T1000 (cell line): ENCODE measurements around the gene RNF213.
A peak's percentile ranks its signal among the peaks of the same experiment; 100 is the strongest.
"Not testable (repeated sequence)": the region's sequence is repeated elsewhere in the genome, so short reads cannot be mapped to it uniquely, and the experiment has no call there.

Experiments
- DNase-seq: peaks from one replicate; lab custom pipeline; 2025; ENCODE audit warnings: mixed read lengths; lab: John Stamatoyannopoulos, UW

The RNF213 gene

DNA sequence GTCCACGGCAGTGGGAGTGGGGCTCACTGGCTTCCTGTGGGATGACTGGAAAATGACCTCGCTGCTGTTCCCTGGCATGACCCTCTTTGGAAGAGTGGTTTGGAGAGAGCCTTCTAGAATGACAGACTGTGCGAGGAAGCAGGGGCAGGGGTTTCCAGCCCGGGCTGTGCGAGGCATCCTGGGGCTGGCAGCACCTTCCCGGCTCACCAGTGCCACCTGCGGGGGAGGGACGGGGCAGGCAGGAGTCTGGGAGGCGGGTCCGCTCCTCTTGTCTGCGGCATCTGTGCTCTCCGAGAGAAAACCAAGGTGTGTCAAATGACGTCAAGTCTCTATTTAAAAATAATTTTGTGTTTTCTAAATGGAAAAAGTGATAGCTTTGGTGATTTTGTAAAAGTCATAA is 7.8 kb upstream of the RNF213 start:
- no peak for DNase-seq

DNA sequence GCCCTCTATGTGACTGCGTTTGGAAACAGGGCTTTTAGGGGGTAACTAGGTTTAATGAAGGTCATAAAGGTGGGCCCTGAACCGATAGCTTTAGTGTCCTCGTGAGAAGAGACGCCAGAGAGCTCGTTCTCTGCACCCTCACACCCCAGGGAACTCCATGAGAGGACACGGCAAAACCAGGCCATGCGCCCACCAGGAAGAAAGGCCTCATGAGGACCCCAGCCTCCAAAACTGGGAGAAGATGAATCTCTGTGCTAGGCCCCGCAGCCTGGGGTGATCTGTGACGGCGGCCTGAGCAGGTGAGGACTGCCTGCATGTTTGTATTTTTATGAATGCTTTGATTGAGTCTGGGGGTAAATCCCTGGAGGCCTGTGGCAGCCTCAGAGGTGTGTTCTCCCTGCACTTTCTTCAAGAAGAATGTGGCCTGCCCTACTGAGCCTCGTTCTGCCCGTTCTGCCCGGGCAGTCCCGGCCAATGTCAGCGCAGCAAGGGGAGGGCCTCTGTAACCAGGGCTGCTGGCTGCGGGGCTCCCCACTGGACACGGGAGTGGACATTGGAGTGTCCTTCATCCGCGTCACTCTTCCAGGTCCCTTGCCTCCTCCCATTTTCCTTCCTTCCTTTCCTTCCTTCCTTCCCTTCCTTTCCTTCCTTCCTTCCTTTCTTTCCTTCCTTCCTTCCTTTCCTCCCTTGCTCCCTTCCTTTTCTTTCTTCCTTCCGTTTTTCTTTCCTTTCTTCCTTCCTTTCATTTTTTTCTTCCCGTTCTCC is 6.8 kb upstream of the RNF213 start:
- DNase-seq = no peak

DNA sequence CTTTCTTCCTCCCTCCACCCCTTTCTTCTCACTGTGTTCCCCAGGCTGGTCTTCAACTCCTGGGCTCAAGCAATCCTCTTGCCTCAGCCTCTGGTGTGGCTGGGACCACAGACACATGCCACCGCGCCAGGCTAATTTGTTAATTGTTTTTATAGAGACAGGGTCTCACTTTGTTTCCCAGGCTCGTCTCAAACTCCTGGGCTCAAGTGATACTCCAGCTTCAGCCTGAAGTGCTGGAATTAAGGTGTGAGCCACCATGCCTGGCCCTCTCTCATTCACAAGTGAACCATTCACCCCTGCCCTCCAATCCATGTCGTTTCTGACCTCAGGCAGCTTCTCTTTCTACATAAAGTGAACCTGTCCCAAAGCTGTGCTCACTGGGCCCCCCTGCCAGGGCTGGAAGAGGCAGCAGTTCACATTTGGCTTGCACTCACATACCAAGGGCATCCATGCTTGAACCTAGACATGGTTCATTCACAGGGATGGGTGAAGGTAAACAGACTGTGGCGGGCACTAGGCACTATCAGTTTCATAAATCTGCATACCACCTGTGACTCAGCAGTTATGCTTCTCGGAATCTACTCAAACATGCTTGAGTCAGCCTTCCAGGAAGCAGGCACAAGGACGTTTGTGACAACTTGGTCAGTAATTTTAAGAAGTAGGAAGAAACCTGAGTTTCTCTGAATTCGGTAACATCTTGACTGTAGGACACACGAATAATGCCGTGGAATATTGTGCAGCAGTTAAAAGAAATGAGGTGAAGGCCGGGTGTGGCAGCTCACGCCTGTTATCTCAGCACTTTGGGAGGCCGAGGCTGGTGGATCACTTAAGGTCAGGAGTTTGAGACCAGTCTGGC is 6.0 kb upstream of the RNF213 start:
- peak; percentile 64 for DNase-seq

DNA sequence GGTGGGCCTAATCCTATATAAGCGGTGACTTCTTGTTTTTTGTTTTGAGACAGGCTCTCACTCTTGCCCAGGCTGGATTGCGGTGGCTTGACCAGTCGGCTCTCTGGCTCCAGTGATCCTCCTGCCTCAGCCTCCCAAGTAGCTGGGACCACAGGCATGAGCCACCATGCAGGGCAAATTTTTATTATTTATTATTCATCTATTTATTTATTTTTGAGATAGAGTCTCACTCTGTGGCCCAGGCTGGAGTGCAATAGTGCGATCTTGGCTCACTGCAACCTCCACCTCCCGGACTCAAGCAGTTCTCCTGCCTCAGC is 4.7 kb upstream of the RNF213 start:
- DNase-seq = no peak

DNA sequence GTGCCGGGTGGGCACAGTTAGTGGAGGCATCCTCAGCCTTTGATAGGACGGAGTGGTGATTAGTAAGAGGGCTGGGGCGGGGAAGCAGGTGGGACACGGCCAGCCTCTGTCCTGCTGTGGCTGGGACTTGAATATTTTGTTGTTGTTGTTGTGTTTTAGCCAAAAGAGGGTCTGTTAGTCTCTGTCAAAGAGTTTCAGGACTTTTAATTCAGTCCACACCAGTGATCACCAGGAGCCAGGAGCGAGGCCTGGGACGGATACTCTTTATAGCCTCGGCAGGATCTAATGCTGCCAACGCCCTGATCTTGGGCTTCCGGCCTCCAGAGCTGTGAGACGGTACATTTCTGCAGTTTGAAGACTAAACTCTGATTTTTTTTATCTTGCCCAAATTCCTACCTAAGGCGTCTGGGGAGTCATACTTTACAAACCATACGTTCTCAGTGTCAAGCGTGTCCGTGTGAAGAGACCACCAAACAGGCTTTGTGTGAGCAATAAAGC is 2.9 kb upstream of the RNF213 start:
- no peak for DNase-seq

DNA sequence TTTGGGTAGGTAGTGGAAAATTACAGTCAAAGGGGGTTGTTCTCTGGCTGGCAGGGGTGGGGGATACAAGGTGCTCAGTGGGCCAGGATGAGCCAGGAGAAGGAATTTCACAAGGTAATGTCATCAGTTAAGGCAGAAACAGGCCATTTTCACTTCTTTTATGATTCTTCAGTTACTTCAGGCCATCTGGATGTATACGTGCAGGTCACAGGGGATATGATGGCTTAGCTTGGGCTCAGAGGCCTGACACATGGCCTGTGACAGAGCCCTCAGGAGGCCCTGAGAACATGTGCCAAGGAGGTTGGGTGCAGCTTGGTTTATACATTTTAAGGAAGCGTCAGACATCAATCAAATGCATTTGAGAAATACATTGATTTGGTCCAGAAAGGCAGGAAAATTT is 2.4 kb upstream of the RNF213 start:
- not testable (repeated sequence) for DNase-seq

DNA sequence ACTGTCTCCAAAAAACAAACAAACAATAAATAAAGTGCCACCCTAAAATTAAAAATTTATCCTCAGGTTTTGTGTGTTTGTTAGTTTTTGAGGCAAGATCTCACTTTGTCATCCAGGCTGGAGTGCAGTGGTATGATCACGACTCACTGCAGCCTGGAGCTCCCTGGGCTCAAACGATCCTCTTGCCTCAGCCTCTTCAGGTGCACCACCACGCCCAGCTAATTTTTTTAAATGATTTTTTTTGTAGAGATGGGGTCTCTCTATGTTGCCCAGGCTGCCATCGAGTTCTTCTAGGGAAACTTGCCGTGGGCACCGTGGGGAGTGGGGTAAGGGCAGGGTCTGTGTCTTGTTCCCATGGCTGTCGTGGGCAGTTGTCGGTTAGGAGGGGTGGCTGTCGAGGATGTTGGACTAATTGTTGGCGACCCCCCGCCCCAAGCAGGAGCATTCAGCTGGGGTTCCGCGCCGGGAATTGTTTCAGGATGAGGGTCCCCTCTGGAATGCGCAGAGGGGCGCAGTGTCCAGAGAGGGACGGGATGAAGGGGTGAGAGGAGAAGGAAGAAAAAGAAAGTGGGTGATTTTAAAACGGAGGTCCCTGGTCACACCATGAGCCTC is 1.1 kb upstream of the RNF213 start:
- no peak for DNase-seq

DNA sequence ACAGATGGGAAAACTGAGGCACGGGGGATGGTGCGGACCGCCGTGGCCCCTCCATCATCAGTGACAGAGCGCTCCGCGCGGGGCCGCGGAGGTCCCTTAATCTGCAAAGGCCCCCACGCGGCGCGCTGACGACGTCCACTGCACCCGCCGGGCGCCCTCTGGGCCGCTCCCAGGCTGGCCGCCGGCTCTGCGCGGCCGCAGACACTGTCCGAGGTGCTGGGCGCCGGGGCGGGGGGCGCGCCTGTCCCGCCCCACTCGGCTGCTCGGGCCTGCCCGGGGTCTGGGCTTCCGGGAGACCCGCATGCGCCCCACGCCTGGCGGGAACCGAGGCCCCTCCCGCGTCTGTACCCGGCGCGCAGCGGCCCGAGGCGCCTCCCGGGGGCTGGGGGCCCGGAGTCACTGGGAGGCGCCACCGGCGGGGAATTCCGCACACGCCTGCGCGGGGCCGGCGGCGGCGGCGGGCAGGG is 550 bp upstream of the RNF213 start:
- peak; percentile 68 for DNase-seq

DNA sequence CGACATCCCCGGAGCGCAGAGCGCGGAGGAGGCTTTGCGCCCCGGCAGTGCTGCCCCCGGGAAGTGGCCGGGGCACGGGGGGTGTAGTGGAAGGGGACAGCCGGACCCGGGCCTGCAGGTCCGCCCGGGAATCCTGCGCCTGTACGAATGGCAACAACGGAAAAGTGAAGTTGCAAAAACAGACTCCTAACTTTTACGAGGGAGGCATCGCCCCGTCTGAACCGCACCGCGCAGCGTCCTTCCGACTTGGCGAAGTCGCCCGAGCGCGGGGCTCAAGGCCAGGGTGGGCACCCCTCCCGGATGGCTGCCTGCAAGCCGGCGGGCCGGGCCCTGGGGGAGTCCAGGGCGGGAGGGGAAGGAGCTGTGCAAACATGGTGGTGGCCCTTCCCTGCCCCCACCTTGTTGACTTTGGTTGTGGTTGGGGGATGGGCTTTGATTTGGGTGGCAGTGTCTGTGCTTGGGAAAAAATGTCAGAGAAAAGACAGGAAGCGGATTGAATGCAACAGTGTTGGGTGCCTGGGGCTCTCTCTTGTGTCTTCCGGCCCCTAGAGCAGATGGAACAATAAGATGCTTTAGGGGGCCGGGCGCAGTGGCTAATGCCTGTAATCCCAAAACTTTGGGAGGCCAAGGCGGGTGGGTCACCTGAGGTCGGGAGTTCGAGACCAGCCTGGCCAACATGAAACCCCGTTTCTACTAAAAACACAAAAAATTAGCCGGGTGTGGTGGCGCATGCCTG is 675 bp downstream of the RNF213 start:
- DNase-seq = no peak

DNA sequence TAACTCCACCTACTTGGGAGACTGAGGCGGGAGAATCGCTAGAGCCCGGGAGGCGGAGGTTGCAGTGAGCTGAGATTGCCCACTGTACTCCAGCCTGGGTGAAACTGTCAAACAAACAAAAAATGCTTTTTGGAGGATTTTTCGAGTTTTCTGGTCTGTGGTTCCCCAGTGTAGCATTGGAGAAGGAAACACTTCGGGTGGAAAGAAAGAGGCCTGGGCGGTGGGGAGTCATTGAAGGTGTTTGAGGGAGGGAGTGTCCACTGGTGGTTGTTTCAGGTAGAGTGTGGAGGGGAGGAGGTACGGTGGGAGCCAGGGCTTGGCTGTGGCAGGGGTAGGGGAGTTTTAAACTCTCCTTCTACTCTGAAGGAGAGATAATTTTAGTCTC is 1.2 kb downstream of the RNF213 start:
- DNase-seq = no peak

DNA sequence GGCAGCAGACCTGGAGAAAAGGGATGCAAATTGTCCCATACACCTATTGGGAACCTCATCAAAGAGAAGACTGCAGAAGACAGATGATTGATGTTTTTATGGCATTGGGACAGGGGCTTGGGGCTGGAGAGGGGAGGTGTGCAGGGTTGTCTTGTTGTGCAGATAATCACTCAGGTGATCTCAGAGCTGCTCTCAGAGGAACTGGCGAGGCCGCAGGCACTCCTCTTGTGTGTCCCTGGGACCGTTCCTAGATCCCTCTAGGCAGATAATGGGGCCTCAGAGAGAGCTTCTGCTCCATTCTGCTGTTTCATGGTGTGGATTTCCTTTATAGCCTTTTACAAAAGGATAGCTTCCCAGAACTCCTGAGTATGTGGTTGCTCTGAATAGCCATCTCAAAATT is 1.6 kb downstream of the RNF213 start:
- no peak for DNase-seq

DNA sequence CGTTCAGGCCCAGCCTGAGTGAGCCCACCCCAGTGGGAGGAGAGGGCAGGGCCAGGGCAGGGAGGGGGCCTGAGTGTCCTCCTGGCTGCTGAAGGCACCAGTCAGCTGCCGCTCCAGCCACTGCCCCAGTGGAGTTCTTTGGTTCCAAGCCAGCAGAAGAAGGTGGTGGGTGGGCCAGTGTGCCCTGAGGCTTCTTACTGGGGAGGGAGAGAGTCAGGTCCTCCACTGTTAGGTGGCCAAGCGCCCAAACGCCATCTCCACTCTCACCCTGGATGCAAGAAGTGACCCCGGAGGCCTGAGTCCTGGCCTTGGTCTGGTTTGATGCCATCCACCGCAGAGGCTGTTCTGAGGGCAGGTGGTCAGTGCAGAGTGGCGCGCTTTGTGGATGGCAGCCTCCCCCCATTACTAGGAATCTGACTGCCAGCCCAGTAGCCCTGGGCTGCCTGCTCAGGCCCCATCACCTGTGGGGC is 2.2 kb downstream of the RNF213 start:
- DNase-seq = no peak

DNA sequence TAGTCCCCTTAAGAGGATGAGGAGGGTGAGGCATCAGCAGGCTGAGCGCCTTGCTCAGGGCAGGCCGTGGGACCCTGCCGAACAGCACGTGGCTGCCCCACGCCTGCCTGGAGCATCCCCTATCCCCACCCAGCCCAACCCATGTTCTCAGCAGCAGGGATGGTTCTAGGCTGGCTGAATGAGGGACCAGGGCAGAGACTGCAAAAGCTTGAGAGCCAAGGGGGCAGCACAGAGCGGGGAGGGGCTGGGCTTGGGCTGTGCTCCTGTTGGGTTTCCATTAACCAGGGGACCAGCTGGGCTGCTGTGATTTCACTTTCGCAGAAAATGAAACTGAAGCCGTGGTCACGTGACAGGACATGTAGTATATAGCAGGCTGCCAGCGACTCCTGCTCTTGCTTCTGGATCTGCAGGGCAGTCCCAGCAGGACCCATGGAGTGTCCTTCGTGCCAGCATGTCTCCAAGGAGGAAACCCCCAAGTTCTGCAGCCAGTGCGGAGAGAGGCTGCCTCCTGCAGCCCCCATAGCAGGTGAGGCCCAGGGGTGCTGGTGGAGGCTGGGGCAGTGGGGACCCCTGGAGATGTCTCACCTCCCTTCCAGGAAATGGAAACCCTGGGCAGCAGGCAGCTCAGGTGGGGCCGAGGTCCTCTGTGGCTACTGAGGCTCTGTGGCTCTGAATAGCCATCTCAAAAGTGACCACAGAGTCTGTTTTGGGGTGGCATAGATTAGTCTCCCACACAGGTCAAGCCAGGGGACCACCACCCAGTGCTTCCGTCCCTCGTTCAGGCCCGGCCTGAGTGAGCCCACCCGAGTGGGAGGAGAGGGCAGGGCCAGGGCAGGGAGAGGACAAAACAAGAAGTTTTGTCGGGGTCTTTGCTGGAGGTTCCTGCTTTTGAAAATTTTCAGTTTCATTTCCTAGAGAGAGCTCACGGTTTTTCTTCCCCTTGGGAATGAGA is 2.9 kb downstream of the RNF213 start:
- no peak for DNase-seq

DNA sequence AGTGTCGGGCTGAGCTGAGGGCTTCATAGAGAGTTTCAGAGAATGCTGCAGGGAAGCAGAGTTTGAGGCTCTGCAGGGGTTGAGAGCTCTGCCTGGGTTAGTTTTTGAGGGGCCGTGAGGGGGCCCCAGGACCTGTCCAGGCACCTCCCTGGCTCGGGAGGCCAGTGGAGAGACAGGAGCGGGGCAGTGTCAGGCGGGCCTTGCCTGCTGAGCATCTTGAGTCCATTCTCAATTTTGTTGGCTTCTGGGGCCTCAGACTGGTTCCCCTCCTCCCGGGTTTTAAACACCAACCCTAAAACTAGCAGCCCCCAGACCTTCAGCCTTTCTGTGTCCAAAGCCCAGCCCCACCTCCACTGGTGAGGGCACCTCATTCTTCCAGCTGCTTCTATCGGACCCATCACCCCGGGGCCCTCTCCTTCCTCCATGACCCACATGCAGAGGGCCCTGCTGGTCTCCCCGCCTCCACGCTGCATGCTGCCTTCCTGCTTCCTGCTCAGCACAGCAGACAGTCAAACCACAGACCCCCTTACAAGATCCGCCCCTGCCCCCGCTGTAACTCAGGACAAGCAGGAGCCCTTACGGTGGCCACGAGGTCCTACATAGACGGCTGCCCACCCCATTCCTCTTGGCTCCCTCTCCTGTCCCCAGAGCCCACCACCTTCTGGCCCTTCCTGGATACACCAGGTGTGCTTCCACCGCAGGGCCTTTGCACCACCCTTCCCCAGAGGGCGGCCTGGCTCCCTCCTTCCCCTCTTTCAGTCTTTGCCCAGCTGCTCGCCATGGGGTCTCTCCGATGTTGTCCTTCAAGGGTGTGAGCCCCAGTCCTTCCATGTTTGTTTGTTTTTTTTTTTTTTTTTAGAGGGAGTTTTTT is 3.8 kb downstream of the RNF213 start:
- no peak for DNase-seq

DNA sequence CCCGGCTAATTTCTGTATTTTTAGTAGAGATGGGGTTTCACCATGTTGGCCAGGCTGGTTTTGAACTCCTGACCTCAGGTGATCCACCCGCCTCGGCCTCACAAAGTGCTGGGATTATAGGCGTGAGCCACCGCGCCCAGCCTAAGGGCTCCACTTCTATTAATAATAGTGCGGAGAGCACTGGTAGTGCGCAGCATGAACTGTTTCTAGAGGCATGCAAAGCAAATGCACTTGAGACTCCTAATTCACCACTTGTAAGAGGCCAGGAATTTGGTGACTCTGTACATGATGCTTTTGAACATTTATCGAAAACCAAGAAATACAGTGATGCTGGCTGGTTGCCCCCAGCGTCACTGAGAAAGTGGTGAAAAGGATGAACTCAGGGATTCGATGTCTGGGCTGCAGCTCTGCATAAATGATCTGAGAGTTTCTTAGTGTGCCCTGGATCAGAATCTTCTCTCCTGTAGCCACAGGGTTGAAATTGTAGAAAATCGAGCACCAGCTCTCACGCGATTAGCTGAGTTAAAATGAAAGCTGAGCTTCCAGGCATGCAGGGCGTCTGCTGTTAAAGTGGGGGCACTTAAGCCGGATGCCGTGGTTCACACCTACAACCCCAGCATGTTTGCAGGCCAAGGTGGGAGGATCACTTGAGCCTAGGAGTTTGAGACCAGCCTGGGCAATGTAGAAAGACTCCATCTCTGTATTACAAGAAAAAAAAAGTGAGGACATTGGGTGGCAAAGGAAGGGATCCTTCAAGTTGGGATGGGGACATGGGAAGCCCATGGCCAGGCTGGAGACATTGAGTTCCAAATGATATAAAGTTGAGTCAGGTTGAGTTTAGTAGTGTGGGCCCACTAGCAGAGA is 4.8 kb downstream of the RNF213 start:
- DNase-seq = no peak

DNA sequence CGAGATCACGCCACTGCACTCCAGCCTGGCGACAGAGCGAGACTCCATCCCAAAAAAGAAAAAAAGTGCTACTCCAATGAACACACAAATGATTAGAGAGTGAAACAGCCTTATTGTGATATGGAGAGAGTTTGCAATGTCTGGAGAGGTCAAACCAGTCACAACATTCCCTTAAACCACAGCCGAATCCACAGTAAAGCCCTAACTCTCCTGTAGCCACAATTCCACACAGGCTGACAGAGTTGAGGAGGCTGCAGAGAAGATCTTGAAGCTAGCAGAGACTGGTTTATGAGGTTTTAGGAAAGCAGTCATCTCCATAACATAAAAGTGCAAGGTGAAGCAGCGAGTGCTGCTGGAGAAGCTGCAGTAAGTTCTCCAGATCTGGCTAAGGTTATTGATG is 6.7 kb downstream of the RNF213 start:
- DNase-seq = no peak

DNA sequence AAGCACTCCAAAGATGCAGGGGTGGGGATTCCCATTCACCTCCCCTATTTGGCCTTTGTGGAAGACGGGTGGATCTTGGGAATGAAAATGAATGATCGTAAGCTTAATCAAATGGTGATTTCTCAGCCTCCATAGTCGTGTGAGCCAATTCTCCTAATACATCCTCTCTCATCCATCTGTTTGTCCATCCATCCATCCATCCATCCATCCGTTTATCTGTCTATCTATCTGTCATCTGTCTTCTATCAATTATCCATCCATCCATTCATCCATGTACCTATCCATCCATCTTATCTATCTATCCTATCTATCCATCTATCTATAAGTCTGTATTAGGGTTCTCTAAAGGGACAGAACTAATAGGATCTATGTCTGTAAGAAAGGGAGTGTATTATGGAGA is 7.8 kb downstream of the RNF213 start:
- no peak for DNase-seq

DNA sequence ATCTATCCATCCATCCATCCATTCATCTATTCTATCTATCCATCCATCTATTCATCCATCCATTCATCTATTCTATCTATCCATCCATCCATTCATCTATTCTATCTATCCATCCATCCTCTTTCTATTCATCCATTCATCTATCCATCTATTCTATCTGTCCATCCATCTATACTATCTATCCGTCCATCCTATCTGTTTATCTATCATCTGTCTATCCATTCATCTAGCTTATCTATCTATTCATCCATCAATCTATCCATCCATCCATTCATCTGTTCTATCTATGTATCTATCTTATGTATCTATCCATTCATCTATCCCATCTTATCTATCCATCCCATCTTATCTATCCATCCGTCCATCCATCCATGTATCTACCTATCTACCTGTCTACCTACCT is 8.8 kb downstream of the RNF213 start:
- no peak for DNase-seq

DNA sequence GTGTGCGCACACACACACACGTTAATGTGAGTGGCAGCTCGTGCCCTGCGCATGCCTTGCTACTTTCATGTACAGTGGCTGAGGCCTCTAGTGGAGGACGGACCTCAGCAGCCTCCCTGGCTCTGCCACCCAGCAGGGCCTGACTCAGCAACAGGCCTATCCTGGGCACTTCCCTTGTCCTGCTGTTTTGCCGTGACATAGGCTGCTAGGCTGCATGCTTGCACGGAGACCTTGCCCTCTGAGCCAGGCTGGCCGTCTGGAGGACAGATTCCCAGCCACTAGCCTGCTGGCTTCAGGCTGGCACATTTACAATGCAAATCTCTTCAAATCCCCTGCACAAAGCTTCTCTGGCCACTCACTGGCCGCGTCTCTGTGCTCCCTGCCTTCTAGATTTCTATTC is 9.5 kb downstream of the RNF213 start:
- no peak for DNase-seq
